GM10266 (cell line): ENCODE measurements around the gene CLTB.

Source experiments
- DNase-seq: peaks from one replicate; pipeline ENCODE4 v3.0.0; 2012; ENCODE audit errors: extremely low spot score
- TF ChIP-seq, protein P1 (sequence below): IDR thresholded peaks from 2 replicates; pipeline ENCODE4 v1.5.1; 2012; ENCODE audit warnings: mild to moderate bottlenecking, low read depth; ENCODE audit not compliant: control insufficient read depth, insufficient read depth; ENCODE audit errors: missing control alignments

The CLTB gene

GRCh38 chr5:176440927-176441706 lies 24.8 kb upstream of the CLTB start:
- TF ChIP-seq, protein P1, sequence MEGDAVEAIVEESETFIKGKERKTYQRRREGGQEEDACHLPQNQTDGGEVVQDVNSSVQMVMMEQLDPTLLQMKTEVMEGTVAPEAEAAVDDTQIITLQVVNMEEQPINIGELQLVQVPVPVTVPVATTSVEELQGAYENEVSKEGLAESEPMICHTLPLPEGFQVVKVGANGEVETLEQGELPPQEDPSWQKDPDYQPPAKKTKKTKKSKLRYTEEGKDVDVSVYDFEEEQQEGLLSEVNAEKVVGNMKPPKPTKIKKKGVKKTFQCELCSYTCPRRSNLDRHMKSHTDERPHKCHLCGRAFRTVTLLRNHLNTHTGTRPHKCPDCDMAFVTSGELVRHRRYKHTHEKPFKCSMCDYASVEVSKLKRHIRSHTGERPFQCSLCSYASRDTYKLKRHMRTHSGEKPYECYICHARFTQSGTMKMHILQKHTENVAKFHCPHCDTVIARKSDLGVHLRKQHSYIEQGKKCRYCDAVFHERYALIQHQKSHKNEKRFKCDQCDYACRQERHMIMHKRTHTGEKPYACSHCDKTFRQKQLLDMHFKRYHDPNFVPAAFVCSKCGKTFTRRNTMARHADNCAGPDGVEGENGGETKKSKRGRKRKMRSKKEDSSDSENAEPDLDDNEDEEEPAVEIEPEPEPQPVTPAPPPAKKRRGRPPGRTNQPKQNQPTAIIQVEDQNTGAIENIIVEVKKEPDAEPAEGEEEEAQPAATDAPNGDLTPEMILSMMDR, result no peak
- DNase-seq, result no peak

DNA sequence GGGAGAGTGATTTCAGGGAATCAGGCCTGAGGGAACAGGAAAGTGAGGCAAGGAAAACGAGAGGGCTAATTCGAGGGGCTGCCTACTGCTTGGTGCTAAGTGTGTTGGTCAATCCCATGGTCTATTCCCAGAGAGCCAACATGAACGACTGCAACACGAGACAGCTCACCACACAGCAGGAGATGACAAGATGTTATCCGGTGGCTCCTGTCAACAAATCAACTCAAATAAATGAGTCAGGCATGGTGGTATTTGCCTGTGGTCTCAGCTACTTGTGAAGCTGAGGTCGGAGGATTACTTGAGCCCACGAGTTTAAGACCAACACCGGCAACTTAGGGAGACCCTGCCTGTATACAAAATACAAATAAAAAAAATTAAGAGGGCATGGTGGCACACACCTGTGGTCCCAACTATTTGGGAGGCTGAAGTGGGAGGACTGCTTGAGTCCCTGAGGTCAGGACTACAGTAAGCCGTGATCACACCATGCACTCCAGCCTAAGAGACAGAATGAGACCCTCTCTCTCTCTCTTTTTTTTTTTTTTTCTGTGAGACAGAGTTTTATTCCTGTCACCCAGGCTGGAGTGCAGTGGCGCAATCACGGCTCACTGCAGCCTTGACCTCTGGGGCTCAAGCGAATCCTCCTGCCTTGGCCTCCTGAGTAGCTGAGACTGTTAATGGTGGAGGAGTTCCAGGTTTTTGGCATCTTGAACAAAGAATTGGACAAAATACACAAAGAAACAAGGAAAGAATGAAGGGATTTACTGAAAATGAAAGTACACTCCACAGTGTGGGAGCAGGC lies 22.8 kb upstream of the CLTB start:
- TF ChIP-seq, protein P1, result no peak
- no peak for DNase-seq

DNA sequence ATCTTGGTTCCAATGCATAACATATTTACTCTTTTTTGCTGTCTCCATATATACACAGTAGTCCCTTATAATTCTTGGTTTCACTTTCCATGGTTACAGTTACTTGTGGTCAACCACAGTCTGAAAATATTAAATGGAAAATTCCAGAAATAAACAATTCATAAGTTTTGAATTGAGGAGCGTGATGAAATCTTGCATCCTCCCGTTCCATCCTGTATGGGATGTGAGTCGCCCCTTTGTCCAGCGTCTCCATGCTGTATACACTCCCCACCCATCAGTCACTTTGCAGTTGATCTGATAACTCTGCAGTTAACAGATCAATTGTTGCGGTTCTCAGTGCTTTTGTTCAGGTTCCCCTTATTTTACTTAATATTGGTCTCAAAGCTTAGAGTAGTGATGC lies 20.3 kb upstream of the CLTB start:
- TF ChIP-seq, protein P1, result no peak
- DNase-seq, result no peak

DNA sequence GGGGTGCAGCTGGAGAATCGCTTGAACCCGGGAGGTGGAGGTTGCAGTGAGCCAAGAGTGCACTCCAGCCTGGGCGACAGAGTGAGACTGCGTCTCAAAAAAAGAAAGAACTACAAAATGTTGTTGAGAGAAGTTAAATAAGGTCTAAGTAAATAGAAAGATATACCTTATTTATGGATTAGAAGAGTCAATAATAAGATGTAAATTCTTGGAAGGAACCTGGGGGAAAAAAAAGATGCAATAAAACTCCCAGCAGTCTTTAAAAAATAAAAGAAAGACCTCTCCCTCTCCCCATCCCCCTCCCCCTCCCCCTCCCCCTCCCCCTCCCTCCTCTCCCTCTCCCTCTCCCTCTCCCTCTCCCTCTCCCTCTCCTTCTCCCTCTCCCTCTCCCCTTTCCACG lies 16.4 kb upstream of the CLTB start:
- TF ChIP-seq, protein P1, result no peak
- DNase-seq, result no peak

- TF ChIP-seq, protein P1, result no peak
- DNase-seq, result no peak
Observed at GRCh38 chr5:176429972-176430371, 13.6 kb upstream of the CLTB start.

DNA sequence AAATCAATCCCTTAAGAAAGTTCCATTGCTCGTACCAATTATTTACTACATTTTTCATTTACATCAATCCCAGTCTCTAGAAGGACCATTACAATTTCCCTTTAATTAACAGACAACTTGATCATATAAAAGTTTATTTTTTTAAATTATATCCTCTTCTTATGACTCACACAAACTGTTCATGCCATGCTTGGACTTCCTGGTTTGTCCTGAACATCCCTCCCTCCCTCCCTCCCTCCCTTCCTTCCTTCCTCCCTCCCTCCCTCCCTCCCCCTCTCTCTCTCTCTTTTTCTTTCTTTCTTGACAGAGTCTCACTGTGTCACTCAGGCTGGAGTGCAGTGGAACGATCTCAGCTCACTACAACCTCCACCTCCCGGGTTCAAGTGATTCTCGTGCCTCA lies 11.6 kb upstream of the CLTB start:
- DNase-seq, result no peak

More for the DNA sequence above, 11.6 kb upstream of the CLTB start:
- TF ChIP-seq, protein P1, result no peak
